GM19468 (cell line): Measurements from ENCODE around the gene IRX6.

Experiments
- ATAC-seq: cut with Tn5 transposase; IDR thresholded peaks from one replicate; pipeline ENCODE4 v1.9.1; 2021; ENCODE audit warnings: mild to moderate bottlenecking, moderate library complexity, moderate number of reproducible peaks; ENCODE audit not compliant: unreplicated experiment; ENCODE audit errors: extremely low read depth

IRX6 gene

DNA sequence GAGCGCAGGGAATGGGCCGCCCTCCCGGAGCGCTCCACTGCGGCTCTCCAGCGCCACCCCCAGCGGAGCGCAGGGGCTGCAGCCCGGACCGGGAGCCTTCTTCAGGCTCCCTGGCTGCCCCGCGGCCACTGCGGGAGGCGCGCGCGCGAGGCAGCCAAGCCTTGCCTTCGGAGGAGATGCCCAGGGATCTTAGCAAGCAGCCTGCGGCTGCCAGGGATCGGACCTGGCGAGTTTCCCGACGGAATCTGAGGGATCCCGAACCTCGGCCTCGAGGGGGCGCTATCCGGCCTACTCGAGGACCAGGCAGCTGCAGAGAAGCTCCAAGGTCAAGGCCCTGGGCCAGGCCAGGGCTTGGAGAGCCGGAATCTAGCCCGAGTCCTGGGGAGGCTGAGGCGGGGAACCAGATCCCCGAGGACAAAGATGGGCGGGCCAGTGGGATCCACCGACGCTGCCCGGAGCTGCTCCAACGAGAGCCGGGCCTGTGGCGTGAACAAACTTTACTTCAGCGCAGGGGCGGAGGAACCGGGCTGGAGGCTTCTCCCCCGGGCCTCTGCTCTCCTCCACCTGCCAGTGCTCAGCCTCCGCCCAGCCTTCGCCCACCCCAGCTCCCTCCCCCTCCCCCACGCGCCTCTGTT is at the start of gene IRX6:
Gene IRX6, plus strand, starts transcription at position 567 of the 635 bp plus-strand sequence. CDS start 889 bp downstream, outside the sequence.
- ATAC-seq: no peak

DNA sequence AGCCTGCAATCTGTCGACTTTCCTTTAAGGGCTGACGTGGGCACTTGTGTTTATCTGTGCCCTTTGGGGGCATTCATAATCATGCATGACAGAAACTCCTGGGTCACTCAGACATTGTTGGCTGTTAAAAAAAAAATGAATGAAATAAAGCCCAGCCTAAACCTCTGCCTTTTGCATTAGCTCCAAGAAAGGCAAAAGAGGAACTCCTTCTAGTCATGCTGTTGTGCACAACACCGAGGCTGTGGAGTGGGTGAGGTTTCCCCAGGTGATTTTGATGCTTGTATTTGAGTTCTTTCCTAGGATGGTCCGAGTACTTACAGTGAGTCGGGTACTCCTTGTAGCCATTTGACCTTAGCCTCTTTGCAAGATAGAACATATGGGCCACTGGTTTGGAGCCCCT is 49.6 kb upstream of the IRX6 start:
- ATAC-seq: no peak

DNA sequence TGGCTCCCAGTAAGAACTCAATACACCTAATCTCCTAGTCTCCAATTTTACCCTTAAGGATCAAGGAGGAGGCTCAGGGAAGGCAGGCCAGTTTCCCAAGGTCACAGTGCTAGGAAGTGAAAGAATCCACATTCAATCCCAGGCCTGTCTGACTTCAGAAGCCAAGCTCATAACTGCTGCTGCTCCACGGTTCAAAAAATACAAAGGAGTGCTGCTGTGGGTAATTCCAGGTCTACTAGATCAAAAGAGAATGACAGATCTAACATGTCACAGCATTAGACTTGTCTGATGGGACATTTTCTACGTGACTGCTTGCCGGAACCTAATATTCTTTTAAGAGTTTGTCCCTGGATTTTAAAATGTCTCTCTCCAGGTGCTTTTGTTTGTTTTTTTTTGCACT is 48.8 kb upstream of the IRX6 start:
- ATAC-seq: no peak

DNA sequence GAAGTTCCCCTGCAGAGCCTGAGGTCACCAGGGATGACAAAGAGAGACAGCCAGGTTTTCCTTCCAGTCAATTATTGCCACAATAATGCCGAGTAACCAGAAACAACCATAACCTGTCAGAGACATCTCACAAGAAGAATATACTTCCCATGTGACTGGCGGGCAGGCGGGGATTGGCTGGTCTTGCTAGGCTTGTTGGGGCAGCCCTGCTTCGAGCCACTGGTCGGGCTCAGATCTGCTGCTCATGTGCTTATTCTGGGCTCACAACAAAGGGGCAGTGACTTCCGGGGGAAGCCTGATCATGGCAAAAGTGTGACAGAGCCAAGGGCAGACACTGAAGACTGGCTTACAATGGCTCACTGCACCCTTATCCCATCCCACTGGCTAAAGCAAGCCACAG is 48.1 kb upstream of the IRX6 start:
- ATAC-seq: no peak

DNA sequence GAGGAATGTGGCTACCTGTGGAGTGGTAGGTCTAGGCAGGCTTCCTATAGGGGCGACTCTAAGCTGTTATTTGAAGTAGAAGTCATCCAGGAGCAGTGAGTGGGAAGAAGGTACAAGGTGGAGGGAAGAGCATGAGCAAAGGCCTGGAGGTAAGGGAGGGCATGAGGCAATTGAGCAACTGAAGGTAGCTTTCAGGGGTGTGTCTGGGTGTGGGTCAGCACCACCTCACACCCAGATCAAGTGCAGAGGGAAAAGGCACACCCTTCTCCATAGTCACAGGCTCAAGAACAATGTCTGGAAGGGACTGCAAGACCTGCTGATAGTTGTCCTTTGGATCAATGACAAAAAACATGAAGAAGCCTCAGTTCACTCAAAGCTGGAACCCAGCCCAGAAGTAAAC is 46.5 kb upstream of the IRX6 start:
- ATAC-seq: no peak

DNA sequence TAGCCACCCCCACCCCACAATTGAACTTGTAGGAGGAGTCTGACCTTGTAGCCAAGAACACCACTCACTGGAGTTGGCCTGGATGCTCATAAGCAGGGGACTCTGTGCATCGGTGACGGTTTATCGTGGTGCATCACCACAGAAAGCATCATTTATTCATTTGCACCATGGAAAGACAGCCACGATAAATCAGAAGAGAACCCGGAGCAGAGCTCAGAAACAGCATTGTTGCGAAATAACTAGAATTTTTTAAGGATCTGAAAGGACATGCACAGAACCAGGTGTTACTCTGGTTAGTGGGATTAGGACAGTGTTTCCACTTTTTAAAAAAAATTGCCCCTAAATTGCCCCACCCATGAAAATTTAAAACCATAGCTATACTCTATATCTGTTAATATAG is 44.4 kb upstream of the IRX6 start:
- no peak for ATAC-seq

DNA sequence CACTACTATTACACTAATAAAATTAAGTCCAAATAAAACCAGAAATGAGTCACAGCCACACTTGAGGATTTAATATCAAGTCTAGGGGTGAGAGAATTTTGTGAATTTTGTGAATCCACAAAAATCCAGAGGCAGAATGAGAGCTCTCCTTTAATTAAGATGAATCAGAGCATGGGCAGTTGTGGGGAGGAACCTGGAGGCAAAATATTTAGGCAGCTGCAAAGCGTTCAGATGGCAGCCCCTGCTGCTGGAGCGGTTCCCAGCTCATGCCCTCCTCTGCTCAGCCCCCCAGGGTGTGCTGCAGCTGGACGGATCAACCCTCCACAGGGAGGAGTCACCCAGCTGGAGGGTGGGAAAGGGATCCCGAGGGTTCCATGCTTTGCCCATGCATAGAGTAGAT is 43.4 kb upstream of the IRX6 start:
- no peak for ATAC-seq

DNA sequence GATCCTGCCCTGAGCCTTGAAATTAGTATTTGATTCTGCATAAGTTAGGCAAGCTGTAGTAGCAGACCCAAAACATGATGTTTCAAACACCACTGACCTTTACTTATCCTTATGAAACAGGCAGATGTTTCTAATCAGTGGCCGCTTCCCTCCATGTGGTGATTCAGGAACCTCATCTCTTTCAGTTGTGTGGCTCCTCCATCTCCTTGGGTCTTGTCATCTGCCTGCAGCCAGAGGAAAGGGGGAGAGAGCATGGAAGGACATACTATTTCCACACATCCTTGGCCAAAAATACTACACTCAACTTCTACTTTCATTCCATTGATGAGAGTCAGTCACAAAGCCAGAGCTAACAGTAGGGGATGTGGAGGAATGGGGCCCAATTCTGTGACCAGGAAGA is 41.6 kb upstream of the IRX6 start:
- no peak for ATAC-seq

DNA sequence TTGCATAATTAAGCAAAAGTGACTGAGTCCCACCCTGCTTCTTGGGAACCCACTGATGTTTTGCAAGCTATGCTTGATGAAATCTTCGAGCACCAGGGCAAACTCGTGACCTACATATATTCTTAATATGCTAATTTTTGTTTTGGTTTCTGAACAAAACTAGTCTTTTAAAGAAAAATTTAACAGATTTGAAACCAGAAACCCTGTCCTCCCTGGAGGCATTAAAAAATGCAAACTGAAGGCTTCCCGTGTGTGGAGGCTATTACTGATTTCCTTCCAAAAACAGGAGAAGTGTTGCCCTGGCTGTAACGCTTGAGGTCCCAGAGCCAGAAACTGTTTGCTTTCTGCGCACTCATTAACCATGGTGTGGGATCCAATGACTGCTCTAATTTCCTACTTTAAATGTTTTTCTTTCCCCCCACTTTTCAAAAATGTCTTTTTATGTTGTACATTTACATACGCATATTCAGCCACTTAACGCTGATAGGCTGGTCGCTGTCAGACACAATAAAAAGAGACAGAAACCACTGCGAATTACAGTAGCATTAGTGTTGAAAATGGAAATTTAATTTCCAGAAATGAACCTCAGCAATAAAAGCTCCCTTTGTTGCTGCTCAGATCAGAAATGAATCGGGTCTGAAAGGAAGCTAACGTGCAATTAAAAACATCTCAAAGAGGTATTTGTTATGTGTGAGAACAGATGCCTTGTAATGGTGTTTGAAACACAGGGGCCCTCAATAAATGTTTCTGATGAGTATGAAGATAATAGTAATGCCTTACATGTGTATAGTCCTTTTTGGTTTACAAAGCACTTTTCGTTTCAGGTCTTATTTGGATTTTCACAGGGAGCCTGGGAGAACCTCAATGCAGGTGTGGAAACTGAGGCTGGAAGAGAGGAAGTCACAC is 39.9 kb upstream of the IRX6 start:
- no peak for ATAC-seq

DNA sequence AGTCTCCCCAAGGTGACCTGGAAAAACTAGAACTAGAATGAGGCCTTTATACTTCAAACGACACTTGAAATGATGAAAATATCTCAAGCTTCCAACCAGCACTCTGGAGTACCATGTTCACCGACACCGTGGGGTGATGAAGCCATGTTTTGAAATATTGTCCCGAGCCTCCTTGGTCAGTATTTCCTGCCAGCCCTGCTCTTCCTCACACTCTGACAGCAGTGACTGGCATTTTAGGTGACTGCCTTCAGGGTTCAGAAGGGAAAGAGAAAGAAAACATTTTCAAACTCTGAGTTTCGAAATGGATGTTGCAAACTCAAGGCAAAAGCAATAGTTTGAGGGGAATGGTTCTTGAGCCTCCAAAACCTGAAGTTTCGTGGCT is 39.3 kb upstream of the IRX6 start:
- no peak for ATAC-seq

DNA sequence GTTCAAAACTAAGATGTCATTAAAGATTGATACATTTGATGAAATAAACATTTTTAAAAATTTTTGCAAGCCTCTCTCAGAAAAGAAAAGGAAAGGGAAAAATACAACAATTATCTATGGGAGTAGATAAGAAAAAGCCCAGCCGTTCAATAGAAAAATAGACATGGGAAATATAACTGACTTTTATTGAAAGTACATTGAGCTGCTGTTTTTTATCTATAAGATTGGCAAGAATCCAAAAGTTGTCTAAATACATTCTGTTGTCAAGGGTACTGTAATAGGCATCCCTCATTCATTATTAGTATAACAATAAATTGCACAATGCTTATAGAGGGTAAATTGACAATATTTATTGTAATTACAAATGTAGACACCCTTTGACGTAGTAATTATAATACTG is 38.4 kb upstream of the IRX6 start:
- no peak for ATAC-seq

DNA sequence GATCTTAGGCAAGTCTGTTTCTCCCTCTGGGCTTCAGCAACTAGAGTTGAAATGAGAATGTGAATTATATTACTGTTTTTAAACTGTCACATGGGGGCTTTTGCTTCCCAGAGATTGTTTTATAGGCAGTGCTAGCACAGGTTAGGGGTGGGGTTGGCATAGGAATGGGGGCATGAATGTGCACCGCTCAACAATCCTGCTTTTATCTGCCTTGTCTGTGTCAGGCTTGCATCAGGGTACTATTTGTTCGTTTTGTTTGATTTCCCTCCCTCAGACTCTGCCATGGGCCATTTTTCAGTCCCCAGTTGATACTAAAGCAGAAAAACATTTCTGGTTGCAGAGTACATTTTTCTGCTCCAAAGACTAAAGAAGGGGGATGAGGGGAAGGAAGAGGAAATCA is 34.6 kb upstream of the IRX6 start:
- no peak for ATAC-seq

DNA sequence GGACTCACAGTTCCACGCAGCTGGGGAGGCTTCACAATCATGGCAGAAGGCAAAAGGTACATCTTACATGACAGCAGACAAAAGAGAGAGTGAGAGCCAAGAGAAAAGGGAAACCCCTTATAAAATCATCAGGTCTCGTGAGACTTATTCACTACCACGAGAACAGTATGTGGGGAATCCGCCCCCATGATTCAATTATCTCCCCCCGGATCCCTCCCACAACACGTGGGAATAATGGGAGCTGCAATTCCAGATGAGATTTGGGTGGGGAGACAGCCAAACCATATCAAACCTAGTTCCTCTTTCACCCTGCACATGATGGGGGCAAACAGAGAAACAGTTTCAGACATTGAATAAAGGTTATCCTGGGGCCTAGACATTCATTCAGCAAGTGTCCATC is 32.2 kb upstream of the IRX6 start:
- ATAC-seq: no peak

DNA sequence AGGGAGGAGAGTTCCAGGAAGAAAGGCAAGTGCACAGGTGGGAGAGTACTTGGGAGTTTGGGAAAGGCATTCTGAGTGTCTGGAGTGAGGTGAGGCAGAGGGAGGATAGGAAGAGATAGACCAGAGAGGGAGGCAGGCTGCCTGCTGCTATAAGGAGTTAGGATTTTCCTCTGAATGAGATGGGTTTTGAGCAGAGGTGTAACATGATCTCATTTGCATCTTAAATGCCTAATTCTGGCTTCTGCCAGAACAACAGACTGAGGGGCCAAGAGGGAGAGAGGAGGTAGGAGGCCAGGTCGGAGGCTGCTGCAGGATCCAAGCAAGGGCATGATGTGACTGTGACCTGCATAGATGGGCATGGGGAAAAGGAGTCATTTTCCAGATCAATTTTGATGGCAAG is 31.5 kb upstream of the IRX6 start:
- ATAC-seq: no peak

DNA sequence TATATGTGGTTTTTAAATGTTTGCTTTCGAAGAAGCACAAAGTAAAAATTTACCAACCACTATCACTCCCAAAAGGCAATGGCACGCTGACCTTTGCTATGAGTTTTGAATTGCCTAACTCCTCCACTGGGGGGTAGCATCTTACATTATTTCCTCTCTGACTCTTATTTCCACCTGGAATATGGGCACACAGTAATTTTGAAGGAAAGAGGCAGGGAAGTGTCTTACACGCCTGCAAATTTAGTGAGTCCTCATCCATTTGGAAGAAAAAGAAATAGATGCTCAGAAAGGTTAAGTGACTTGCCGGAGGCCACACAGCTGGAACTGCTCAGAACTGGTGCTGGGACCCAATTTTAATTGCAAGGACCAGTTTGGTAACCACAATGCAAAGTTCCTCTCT is 29.9 kb upstream of the IRX6 start:
- no peak for ATAC-seq

DNA sequence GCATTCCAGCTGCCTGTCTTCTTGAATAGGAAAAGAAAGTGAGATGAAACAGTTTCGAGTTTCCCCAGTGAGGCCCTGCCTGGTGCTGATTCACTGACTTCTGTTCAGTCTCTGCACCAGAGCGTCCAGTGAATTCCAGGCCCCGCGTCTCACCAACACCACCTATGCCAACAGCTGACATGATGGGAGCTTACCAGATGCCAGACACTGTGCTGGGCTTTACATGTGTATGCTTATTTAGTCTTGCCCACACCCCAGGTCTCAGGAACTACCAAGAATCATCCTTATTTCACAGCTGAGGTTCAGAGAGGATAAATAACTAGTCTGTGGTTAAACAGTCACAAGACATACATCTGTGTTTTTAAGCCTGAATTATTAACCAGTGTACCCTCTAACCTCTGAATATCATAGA is 29.1 kb upstream of the IRX6 start:
- ATAC-seq: no peak

DNA sequence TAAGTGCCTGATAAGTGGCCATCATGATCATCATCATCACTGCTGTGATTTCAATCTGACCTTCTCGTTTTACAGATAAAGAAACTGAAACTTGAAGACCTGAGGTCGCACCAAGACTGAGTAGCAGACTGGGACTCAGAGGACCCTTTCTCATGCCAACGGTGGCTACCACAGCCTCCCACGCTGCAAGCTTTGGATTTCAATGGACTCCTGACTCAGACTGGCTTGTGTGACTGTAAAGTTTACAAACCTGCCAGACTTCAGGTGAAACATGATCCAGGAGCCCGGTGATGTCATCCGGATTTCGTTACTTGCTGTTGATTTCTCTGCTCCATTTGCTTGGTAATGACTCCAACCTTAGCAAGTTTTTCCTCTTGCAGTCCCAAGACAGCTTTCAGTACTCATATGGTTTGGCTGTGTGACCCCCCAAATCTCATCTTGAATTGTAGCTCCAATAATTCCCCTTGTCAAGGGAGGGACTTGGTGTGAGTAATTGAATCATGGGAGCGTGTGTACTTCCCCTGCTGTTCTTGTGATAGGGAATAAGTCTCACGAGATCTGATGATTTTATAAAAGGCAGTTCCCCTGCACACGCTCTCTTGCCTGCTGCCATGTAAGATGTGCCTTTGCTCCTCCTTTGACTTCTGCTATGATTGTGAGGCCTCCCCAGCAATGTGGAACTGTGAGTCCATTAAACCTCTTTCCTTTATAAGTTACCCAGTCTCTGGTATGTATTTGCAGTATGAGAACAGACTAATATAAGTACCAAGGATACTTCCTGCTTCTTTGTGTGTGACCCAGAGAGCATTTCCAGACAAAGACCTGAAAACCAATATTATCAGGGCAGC is 26.7 kb upstream of the IRX6 start:
- ATAC-seq: no peak

DNA sequence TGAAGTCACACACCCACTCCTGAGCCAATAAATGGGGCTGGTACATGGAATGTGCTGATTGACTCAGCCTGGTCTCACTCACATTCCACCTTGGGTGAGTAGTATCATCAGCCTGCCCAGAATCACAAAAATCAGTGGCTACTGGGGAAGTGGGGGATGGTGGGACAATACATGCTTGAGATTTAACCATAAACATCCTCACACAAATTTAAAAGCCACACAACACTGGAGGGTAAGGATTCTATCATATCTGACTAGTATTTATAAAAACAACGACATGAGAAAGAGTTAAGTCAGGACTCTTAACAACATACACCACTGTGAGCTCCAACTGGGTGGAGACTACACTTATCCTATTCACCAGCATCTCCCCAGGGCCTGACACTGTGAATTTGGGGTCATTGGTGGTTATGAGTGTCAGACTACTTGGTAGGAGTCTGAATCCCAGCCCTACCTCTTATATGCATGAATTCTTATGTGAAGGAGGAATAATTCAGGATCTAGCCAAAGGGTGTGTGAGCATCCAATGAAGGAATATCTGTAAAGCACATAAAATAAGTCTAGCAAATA is 26.0 kb upstream of the IRX6 start:
- ATAC-seq: no peak

DNA sequence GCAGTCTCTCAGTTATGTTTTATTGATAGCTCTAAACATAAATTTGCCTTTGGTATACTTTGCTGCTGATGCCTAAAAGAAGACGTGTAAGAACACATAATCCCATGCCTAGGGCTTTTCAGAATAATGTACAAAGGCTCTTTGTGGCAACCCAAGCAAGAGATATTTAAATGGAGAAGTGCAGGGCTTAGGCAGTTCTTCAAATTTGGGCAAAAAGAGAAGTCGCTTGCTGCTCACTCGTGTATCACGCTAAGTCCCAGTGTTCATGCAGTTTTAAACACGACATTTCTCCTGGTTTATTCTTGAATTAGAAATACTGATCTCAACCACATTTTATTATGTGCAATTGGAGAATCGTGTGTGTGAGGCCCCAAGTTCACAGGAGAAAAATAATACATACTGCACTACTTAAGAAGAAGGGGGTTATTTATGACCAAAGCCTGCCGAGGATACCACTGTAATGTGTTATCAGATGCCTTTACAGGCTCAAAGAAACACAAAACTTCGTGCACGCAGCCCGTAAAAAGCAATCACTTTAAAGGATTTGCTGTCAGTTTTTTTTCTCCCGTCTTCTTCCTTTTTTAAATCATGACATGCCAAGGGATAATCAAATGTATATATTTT is 22.5 kb upstream of the IRX6 start:
- no peak for ATAC-seq

DNA sequence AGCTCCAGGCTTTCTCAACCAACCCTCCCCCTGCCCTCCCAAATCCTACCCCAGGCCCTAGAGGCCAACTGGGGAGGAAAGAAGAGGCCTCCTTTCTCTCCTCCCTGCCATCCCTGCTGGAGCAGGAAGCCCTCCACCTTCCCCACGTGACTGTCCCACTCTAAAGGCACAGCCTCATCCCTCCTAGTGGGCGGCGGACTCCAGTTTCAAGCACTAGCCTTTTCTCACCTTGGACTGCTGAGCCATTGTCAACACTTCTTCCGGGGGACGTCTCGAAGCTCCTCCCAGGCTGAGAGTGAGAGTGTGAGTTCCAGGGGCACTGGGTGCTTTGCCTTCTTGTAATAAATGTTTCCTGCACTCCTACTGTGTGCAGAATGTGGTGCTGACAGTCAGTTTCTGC is 21.4 kb upstream of the IRX6 start:
- no peak for ATAC-seq
